ENCODE results near the gene C1QTNF8.

GRCh38 chr16:1042049-1042744 is 53.8 kb downstream of the C1QTNF8 start:
- no peak for TF ChIP-seq EZH2phosphoT487 (IDR thresholded peaks at IDR 0.05; ENCODE audit: insufficient read depth, low read depth)
- TF ChIP-seq EZH2 (IDR thresholded peaks at IDR 0.05; ENCODE audit: insufficient read depth, poor library complexity, severe bottlenecking), result no peak

Measured in GM23248 (cell line).